Natural killer cell (primary cell): ENCODE measurements around the gene COG5. TPM values are rescaled to one million over a fixed set of nuclear protein-coding genes. Genes with fewer than 3 reads are reported as not detected.

Source experiments
- ATAC-seq, 3 donors: fragments of 150-1000 bp in 2 of 3; fragments of 200-7000 bp in 1 of 3; cut with Tn5 transposase; 1 replicate in 1 of 3; 2 replicates in 2 of 3; pipeline ENCODE4 v1.10.0; 2021; ENCODE audit warnings: mild to moderate bottlenecking in 2 of 3, moderate library complexity in 2 of 3
- DNase-seq, 2 donors: peaks; one replicate each; pipeline versions ENCODE4 v3.0.0 to v3.0.0-alpha.2; 2013 to 2021; ENCODE audit warnings: mixed read lengths in 1 of 2
- H3K27ac ChIP-seq: one replicate; pipeline ENCODE4 v1.5.1; 2013; ENCODE audit warnings: mild to moderate bottlenecking, low read length
- H3K27me3 ChIP-seq: one replicate; pipeline ENCODE4 v1.6.1; 2013; ENCODE audit warnings: low read length; ENCODE audit not compliant: control insufficient read depth, insufficient read depth
- H3K36me3 ChIP-seq: one replicate; pipeline ENCODE4 v1.6.1; 2013; ENCODE audit warnings: low read length; ENCODE audit not compliant: control insufficient read depth, insufficient read depth
- H3K4me1 ChIP-seq: one replicate; pipeline ENCODE4 v1.6.1; 2013; ENCODE audit warnings: low read length; ENCODE audit not compliant: control insufficient read depth, insufficient read depth
- H3K4me3 ChIP-seq: one replicate; pipeline ENCODE4 v1.5.1; 2013; ENCODE audit warnings: low read length
- H3K9me3 ChIP-seq: one replicate; pipeline ENCODE4 v1.6.1; 2013; ENCODE audit warnings: low read length; ENCODE audit not compliant: control insufficient read depth, insufficient read depth
- H3K27ac Mint-ChIP-seq, 2 donors: one replicate each; pipeline ENCODE4 v1.8.0; 2022; ENCODE audit warnings: mild to moderate bottlenecking in 2 of 2, mixed read lengths in 2 of 2, moderate library complexity in 1 of 2
- H3K27me3 Mint-ChIP-seq, 2 donors: one replicate each; pipeline ENCODE4 v1.8.0; 2022; ENCODE audit warnings: low read depth in 2 of 2, mixed read lengths in 2 of 2
- H3K36me3 Mint-ChIP-seq: one replicate; pipeline ENCODE4 v1.8.0; 2022; ENCODE audit warnings: mixed read lengths
- H3K4me1 Mint-ChIP-seq, 2 donors: one replicate each; pipeline ENCODE4 v1.8.0; 2022; ENCODE audit warnings: mixed read lengths in 2 of 2
- H3K4me3 Mint-ChIP-seq: one replicate; pipeline ENCODE4 v1.8.0; 2022; ENCODE audit warnings: mild to moderate bottlenecking, moderate library complexity, mixed read lengths
- H3K9me3 Mint-ChIP-seq, 2 donors: one replicate each; pipeline ENCODE4 v1.8.0; 2022; ENCODE audit warnings: mixed read lengths in 2 of 2
- CTCF ChIP-seq: fragments of 200-600 bp; IDR thresholded peaks from one replicate; pipeline ENCODE4 v1.8.0; 2022; ENCODE audit warnings: antibody characterized with exemption
- WGBS: methylation state at CpG from one replicate; pipeline ENCODE4 v1.1.7; 2013; ENCODE audit warnings: missing lambda C conversion rate; ENCODE audit not compliant: insufficient coverage; 5-methylcytosine and 5-hydroxymethylcytosine counted together
- intact Hi-C: fragments of 100-400 bp; cut with micrococcal nuclease; formaldehyde crosslinking; loops from one replicate; pipeline ENCODE4 v1.14.2; 2022
- total RNA-seq, 4 donors: library from RNA; stranded (reverse); fragments of 120-200 nt in 1 of 4; gene quantifications; one replicate each; pipeline versions ENCODE4 v1.2.3 to v1.2.4, GENCODE V29; 2013 to 2022

COG5 gene
- total RNA-seq, 3 donors from 2014 or later (not counting 1 experiment from before 2014, with no cell fraction given) = 49.2 to 54.6 (median 54.2) TPM

- Histone ChIP-seq H3K27me3 (no peaks in the 10 kb centered on the region), H3K27ac (no peak overlapping the region), H3K9me3 (no peaks in the 10 kb centered on the region), H3K36me3 (peaks cover 2% of the 10 kb centered on the region), H3K4me1 (no peaks in the 10 kb centered on the region), H3K4me3 (no peak overlapping the region)
- H3K4me3 Mint-ChIP-seq = no peak overlapping the region
- ATAC-seq = no peak
- TF ChIP-seq CTCF = no peak
- no peak for DNase-seq
- no peaks in the 10 kb centered on the region for H3K36me3 Mint-ChIP-seq
- peaks cover 6 to 13% of the 10 kb centered on the region in 2 donors for H3K4me1 Mint-ChIP-seq
- H3K27ac Mint-ChIP-seq = no peak overlapping the region
- intact Hi-C loops = no loop called here
- no peaks in the 10 kb centered on the region for H3K27me3 Mint-ChIP-seq
- H3K9me3 Mint-ChIP-seq = no peaks in the 10 kb centered on the region
- 100% methylated on average over 3 of the region's 3 CpGs for WGBS
These were observed 170.9 kb downstream of the COG5 start for GRCh38 chr7:107392830-107393229.

- H3K27me3 Mint-ChIP-seq = no peaks in the 10 kb centered on the region
- no peak for TF ChIP-seq CTCF
- 97% methylated on average over 8 of the region's 8 CpGs for WGBS
These were observed 172.8 kb downstream of the COG5 start for GRCh38 chr7:107390916-107391315.

GRCh38 chr7:107388604-107389003 lies 175.1 kb downstream of the COG5 start:
- TF ChIP-seq CTCF = no peak
- Mint-ChIP-seq H3K4me3 (no peak overlapping the region), H3K27me3 (no peaks in the 10 kb centered on the region), H3K9me3 (no peaks in the 10 kb centered on the region), H3K4me1 (peaks cover 24 to 29% of the 10 kb centered on the region in 2 donors), H3K36me3 (no peaks in the 10 kb centered on the region), H3K27ac (no peak overlapping the region)
- H3K9me3 ChIP-seq = no peaks in the 10 kb centered on the region
- no peak for DNase-seq
- H3K27me3 ChIP-seq = no peaks in the 10 kb centered on the region
- no peak overlapping the region for H3K4me3 ChIP-seq
- no peak overlapping the region for H3K27ac ChIP-seq
- intact Hi-C loops = no loop called here
- ATAC-seq = no peak
- H3K36me3 ChIP-seq = no peaks in the 10 kb centered on the region
- 97% methylated on average over 8 of the region's 8 CpGs for WGBS
- H3K4me1 ChIP-seq = no peaks in the 10 kb centered on the region

More at GRCh38 chr7:107390916-107391315, 172.8 kb downstream of the COG5 start:
- Histone ChIP-seq H3K9me3 (no peaks in the 10 kb centered on the region), H3K4me1 (no peaks in the 10 kb centered on the region), H3K4me3 (no peak overlapping the region), H3K27ac (no peak overlapping the region), H3K36me3 (peaks cover 2% of the 10 kb centered on the region), H3K27me3 (no peaks in the 10 kb centered on the region)
- Mint-ChIP-seq H3K36me3 (no peaks in the 10 kb centered on the region), H3K27ac (no peak overlapping the region), H3K4me1 (peaks cover 24 to 29% of the 10 kb centered on the region in 2 donors), H3K9me3 (no peaks in the 10 kb centered on the region), H3K4me3 (no peak overlapping the region)
- intact Hi-C loops = no loop called here
- DNase-seq (no peak), ATAC-seq (no peak)

GRCh38 chr7:107387573-107388219 lies 176.0 kb downstream of the COG5 start:
- Histone ChIP-seq H3K4me3 (no peak overlapping the region), H3K27ac (no peak overlapping the region), H3K36me3 (no peaks in the 10 kb centered on the region), H3K27me3 (no peaks in the 10 kb centered on the region), H3K9me3 (no peaks in the 10 kb centered on the region), H3K4me1 (no peaks in the 10 kb centered on the region)
- DNase-seq (no peak), ATAC-seq (no peak)
- 64% methylated on average over 6 of the region's 6 CpGs for WGBS
- no peak for TF ChIP-seq CTCF
- peaks cover 24 to 29% of the 10 kb centered on the region in 2 donors for H3K4me1 Mint-ChIP-seq
- no peaks in the 10 kb centered on the region for H3K27me3 Mint-ChIP-seq
- peak overlapping the region in 1 of 2 donors; percentile 42 for H3K27ac Mint-ChIP-seq
- no peak overlapping the region for H3K4me3 Mint-ChIP-seq
- H3K36me3 Mint-ChIP-seq = no peaks in the 10 kb centered on the region
- no peaks in the 10 kb centered on the region for H3K9me3 Mint-ChIP-seq
- intact Hi-C loops = no loop called here
